Right lung (tissue), 5 donors: Measurements from ENCODE around the gene SCG3. TPM values are rescaled to one million over a fixed set of nuclear protein-coding genes. Genes with fewer than 3 reads are reported as not detected.

Experiments used
- DNase-seq, 2 donors: peaks; one replicate each; pipeline ENCODE4 v3.0.0-alpha.2; 2013
- polyA plus RNA-seq, 5 donors: library from polyadenylated mRNA; unstranded; fragments of 120-200 nt; gene quantifications; one replicate each; pipeline versions ENCODE4 v1.2.1 to v1.2.3, GENCODE V29; 2013; ENCODE audit warnings: inconsistent platforms in 1 of 5, low replicate concordance in 1 of 5; ENCODE audit not compliant: insufficient read length in 5 of 5, insufficient read depth in 1 of 5

The SCG3 gene
- polyA plus RNA-seq, 5 donors: 0.81 to 2.3 (median 1.1) TPM

- no peak for DNase-seq
Measured at GRCh38 chr15:51677452-51677851, 3.9 kb upstream of the SCG3 start.

GRCh38 chr15:51678096-51678495, 3.2 kb upstream of the SCG3 start:
- no peak for DNase-seq

- no peak for DNase-seq
Measured at GRCh38 chr15:51680321-51680720, 982 bp upstream of the SCG3 start.

- DNase-seq: no peak
Measured at GRCh38 chr15:51687565-51687964, 6.3 kb downstream of the SCG3 start.

GRCh38 chr15:51688863-51689262, 7.6 kb downstream of the SCG3 start:
- no peak for DNase-seq

- no peak for DNase-seq
Measured at GRCh38 chr15:51692154-51692553, 10.9 kb downstream of the SCG3 start.

GRCh38 chr15:51696566-51696965, 15.3 kb downstream of the SCG3 start:
- DNase-seq: no peak

GRCh38 chr15:51697163-51697562, 15.9 kb downstream of the SCG3 start:
- DNase-seq: no peak

GRCh38 chr15:51699373-51699772, 18.1 kb downstream of the SCG3 start:
- DNase-seq: no peak

GRCh38 chr15:51702710-51703109, 21.4 kb downstream of the SCG3 start:
- DNase-seq: no peak

- DNase-seq: no peak
Measured at GRCh38 chr15:51706291-51706690, 25.0 kb downstream of the SCG3 start.

GRCh38 chr15:51706926-51707608, 25.8 kb downstream of the SCG3 start:
- DNase-seq: no peak

GRCh38 chr15:51708013-51708412, 26.7 kb downstream of the SCG3 start:
- DNase-seq: peak in 1 of 2 donors; percentile 16

- no peak for DNase-seq
Measured at GRCh38 chr15:51709031-51709430, 27.7 kb downstream of the SCG3 start.

- DNase-seq: no peak
Measured at GRCh38 chr15:51714162-51714561, 32.9 kb downstream of the SCG3 start.

- no peak for DNase-seq
Measured at GRCh38 chr15:51714911-51715310, 33.6 kb downstream of the SCG3 start.

- DNase-seq: no peak
Measured at GRCh38 chr15:51718219-51718618, 36.9 kb downstream of the SCG3 start.

GRCh38 chr15:51718746-51719145, 37.4 kb downstream of the SCG3 start:
- DNase-seq: no peak

GRCh38 chr15:51720201-51720995, 39.1 kb downstream of the SCG3 start:
- DNase-seq: no peak

GRCh38 chr15:51721199-51721960, 40.1 kb downstream of the SCG3 start:
- DNase-seq: no peak

- no peak for DNase-seq
Measured at GRCh38 chr15:51724199-51724598, 42.9 kb downstream of the SCG3 start.

- DNase-seq: no peak
Measured at GRCh38 chr15:51724673-51725072, 43.4 kb downstream of the SCG3 start.
